Measurements from ENCODE around the gene PLTP.

DNA sequence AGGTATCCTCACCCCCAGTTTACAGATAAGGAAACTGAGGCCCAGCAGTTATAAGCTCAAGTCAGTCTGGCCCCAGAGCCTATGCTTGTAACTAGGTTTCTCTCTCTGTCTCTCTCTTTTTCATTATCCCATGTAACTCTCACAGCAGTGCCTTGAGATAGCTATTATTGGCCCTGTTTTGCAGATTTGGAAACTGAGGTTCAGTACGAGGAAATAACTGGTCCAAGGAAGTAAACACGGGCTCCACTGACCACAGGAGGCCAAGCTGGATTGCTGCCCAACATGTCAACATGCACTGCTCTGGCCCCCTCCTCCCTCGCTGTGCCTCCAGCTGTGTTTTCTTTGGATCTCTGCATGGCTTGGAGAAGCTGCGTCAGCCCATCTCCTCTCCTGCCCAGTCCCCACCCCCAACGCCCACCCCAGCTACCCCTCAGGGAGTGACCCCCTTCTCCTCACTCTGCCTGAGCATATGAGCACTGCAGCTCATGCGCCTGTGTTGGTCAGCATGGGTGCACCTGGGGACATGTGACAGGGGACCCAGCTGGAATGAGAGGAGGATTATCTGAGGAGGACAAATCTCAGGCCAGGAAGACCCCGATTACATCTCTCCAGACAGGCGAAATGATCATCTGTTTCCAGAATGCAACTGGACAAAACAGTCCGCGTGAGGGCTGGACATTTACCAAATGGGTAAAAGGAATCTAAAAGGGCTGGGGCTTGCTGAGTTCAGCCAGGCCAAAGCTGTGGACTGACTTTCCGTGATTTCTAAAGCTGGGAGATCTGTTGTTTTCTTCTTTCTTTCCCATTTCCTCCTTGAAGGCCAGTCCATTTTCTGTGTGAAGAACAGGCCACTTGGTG, 7.8 kb upstream of the PLTP start:
- TF ChIP-seq CTCF (conservative IDR thresholded peaks at IDR 0.05; ENCODE audit: low read depth, low read length) (no peak), EZH2 (IDR thresholded peaks at IDR 0.05; ENCODE audit: low read length, unreplicated experiment) (no peak)

All from PC-3 (cell line).